GM10248 (cell line): ENCODE results near the gene BRD8.

Source experiments
- CTCF ChIA-PET: fragments of 300-600 bp; sonication (Branson Sonifier 250); formaldehyde crosslinking; extraction: SDS; loops from one replicate; lab custom pipeline; 2021; ENCODE audit warnings: antibody characterized with exemption; lab: Yijun Ruan, JAX
- POLR2A ChIA-PET: fragments of 350-650 bp; sonication (Branson Sonifier 250); formaldehyde crosslinking; extraction: SDS; loops from one replicate; lab custom pipeline; 2020; ENCODE audit warnings: antibody characterized with exemption; lab: Yijun Ruan, JAX
- DNase-seq: peaks from one replicate; pipeline ENCODE4 v3.0.0; 2012; ENCODE audit errors: extremely low spot score
- CTCF ChIP-seq: IDR thresholded peaks from 2 replicates; pipeline ENCODE4 v1.5.1; 2012; ENCODE audit warnings: mild to moderate bottlenecking, low read depth; ENCODE audit errors: extremely low read depth, missing control alignments, control extremely low read depth

Gene BRD8

DNA sequence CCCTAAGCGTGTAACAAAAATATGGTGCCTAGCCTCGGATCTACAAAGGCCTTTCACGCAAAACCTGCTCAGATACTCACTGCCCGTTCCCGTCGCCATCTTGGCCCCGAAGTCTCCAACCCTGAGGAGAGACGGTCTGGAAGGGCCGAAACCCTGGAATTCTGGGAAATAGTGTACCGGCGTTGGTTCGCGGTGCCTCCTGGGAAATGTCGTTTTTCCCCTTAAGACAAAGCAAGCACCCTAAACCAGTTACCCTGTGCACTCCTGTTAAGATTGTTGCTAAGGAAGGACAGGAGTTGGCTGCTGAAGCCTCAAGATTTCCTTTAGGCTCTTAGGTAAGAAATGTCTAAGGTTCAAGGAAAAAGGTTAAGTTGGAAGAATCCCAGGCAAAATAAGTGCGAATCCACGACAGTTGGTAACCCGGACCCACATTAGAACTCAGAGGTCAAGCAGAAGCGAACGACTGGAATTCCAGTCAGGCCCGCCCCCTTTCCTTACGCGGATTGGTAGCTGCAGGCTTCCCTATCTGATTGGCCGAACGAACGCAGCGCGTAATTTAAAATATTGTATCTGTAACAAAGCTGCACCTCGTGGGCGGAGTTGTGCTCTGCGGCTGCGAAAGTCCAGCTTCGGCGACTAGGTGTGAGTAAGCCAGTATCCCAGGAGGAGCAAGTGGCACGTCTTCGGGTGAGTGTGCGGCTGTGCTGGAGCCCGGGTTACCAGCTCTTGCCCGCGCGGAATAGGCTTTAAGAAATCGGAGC is at the start of gene BRD8, which contains the start of gene KIF20A:
Gene BRD8, minus strand, starts transcription at position 115 of the 761 bp plus-strand sequence. Its CDS starts 16 bp downstream, at position 99.
Gene KIF20A, plus strand, starts transcription at position 597 of the 761 bp plus-strand sequence. CDS start 569 bp downstream, outside the sequence.
- DNase-seq, result peak; percentile 93
- no peak for TF ChIP-seq CTCF
- POLR2A ChIA-PET, result no interaction called here
- CTCF ChIA-PET, result interaction anchor here (1.0 to 4.8 kb wide), 8 partner anchors 10 to 232 kb away, joined by 3 to 32 read pairs (median 3); partner anchors contain the start of genes CDC23 and KDM3B

GRCh38 chr5:138226910-138227309 is 48.5 kb upstream of the BRD8 start:
- ChIA-PET CTCF (no interaction called here), POLR2A (no interaction called here)
- no peak for DNase-seq
- no peak for TF ChIP-seq CTCF

GRCh38 chr5:138224712-138225111 is 46.3 kb upstream of the BRD8 start:
- DNase-seq, result no peak
- ChIA-PET POLR2A (interaction anchor here (1.6 kb wide), 1 partner anchor 115 kb away, joined by 4 read pairs; no protein-coding TSS in a partner anchor), CTCF (interaction anchor here (0.8 to 9.8 kb wide), 12 partner anchors 8 to 279 kb away, joined by 3 to 61 read pairs (median 6); partner anchors contain the start of genes CDC23 and KDM3B)
- no peak for TF ChIP-seq CTCF

GRCh38 chr5:138223532-138223931 is 45.1 kb upstream of the BRD8 start:
- CTCF ChIA-PET, result interaction anchor here (0.7 to 9.8 kb wide), 20 partner anchors 9 to 303 kb away, joined by 3 to 61 read pairs (median 4); partner anchors contain the start of genes CDC23 and KDM3B

DNA sequence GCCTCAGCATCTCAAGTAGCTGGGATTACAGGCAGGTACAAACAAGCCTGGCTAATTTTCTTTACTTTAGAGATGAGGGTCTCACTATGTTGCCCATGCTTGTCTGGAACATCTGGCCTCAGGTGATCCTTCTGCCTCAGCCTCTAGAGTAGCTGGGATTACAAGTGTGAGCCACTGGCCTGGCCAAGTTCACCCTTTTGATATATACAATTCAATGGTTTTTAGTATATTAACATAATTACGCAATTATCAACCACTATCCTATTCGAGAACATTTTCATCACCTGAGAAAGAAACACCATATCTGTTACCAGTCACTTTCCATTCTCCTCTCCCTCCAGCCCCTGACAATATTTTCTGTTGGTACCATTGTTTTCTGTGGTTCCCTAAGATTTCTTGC is 38.4 kb upstream of the BRD8 start:
- POLR2A ChIA-PET, result no interaction called here

More at GRCh38 chr5:138223532-138223931, 45.1 kb upstream of the BRD8 start:
- DNase-seq, result no peak
- POLR2A ChIA-PET, result interaction anchor here (0.5 to 1.6 kb wide), 2 partner anchors 116 to 177 kb away, joined by 4 to 7 read pairs; no protein-coding TSS in a partner anchor
- no peak for TF ChIP-seq CTCF

More for the DNA sequence above, 38.4 kb upstream of the BRD8 start:
- no peak for DNase-seq
- CTCF ChIA-PET, result interaction anchor here (1.4 to 9.8 kb wide), 3 partner anchors 8 to 25 kb away, joined by 3 to 61 read pairs (median 6); no protein-coding TSS in a partner anchor
- no peak for TF ChIP-seq CTCF
